Measurements from ENCODE around the gene GALNT13.

Gene GALNT13

GRCh38 chr2:154495455-154495868 lies 623.7 kb downstream of the GALNT13 start:
- DNase-seq: no peak

DNA sequence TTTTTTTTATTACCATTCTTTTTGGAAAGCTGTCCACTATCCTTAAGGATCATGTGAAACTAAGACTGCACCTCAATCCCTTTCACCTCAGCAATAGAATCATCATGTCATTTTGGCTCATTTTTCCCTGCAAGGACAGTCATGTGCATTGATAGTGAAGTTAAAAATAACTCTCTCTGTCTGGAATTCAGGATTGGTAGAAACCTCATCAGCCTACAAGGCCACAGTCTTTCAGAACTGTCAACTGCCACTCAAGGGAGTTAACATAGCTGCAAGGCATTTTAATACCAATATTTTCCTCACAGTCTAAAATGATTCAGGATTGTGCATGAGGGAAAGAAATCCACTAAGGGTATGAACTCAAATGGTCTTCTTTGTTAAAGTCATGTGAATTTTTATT lies 625.3 kb downstream of the GALNT13 start:
- no peak for DNase-seq
